GM21529 (cell line): ENCODE measurements around the gene NELFCD.
A peak's percentile ranks its signal among the peaks of the same experiment; 100 is the strongest.

Experiments used
- ATAC-seq: cut with Tn5 transposase; IDR thresholded peaks from one replicate; pipeline ENCODE4 v1.9.1; 2021; ENCODE audit not compliant: unreplicated experiment

The NELFCD gene

GRCh38 chr20:58993332-58994248 is 12.5 kb downstream of the NELFCD start:
- ATAC-seq = no peak

GRCh38 chr20:58994390-58995159 is 13.5 kb downstream of the NELFCD start:
- ATAC-seq = no peak

GRCh38 chr20:58995461-58996225 is 14.6 kb downstream of the NELFCD start:
- ATAC-seq = no peak

- no peak for ATAC-seq
Observed at GRCh38 chr20:58996226-58996611, 15.2 kb downstream of the NELFCD start.

GRCh38 chr20:58997141-58997770 is 16.2 kb downstream of the NELFCD start:
- ATAC-seq = no peak

GRCh38 chr20:58998656-58999055 is 17.6 kb downstream of the NELFCD start:
- ATAC-seq = no peak

GRCh38 chr20:59000326-59000725 is 19.3 kb downstream of the NELFCD start:
- no peak for ATAC-seq

GRCh38 chr20:59001068-59001448 is 20.0 kb downstream of the NELFCD start:
- ATAC-seq = no peak

- ATAC-seq = no peak
Observed at GRCh38 chr20:59001449-59002171, 20.6 kb downstream of the NELFCD start.

- ATAC-seq = no peak
Observed at GRCh38 chr20:59002388-59002787, 21.3 kb downstream of the NELFCD start.

GRCh38 chr20:59002874-59003399 is 21.9 kb downstream of the NELFCD start:
- ATAC-seq = no peak

- ATAC-seq = no peak
Observed at GRCh38 chr20:59003836-59004492, 22.9 kb downstream of the NELFCD start.

- no peak for ATAC-seq
Observed at GRCh38 chr20:59004493-59004762, 23.4 kb downstream of the NELFCD start.

GRCh38 chr20:59004763-59005522 is 23.9 kb downstream of the NELFCD start:
- ATAC-seq = peak; percentile 59

GRCh38 chr20:59005523-59006166 is 24.6 kb downstream of the NELFCD start:
- no peak for ATAC-seq

- ATAC-seq = no peak
Observed at GRCh38 chr20:59006167-59006863, 25.3 kb downstream of the NELFCD start.

- ATAC-seq = peak; percentile 22
Observed at GRCh38 chr20:59006864-59007664, 26.0 kb downstream of the NELFCD start, which contains the start of gene CTSZ. TSS of gene CTSZ (minus strand) at chr20:59007254. CDS start at chr20:59007128, 126 bp downstream.
